RWPE2 (cell line): Measurements from ENCODE around the gene LINC01488.

Experiments used
- ATAC-seq: fragments of 200-7000 bp; cut with Tn5 transposase; 3 replicates; pipeline ENCODE4 v1.9.1; 2021; ENCODE audit warnings: low read depth
- DNase-seq: peaks from one replicate; pipeline ENCODE4 v3.0.0-alpha.2; 2020; ENCODE audit warnings: low spot score
- H3K27ac ChIP-seq: fragments of 450-650 bp; 2 replicates; pipeline ENCODE4 v1.5.1; 2017; ENCODE audit warnings: mild to moderate bottlenecking; ENCODE audit not compliant: poor library complexity, severe bottlenecking
- H3K27me3 ChIP-seq: fragments of 250-450 bp; sonication (Bioruptor Pico); 2 replicates; pipeline ENCODE4 v1.5.1; 2021; ENCODE audit warnings: mild to moderate bottlenecking, moderate library complexity; ENCODE audit not compliant: insufficient read depth, poor library complexity, severe bottlenecking
- H3K36me3 ChIP-seq: fragments of 250-450 bp; sonication (Bioruptor Pico); 2 replicates; pipeline ENCODE4 v1.5.1; 2020; ENCODE audit warnings: low read depth, mild to moderate bottlenecking, moderate library complexity
- H3K4me1 ChIP-seq: fragments of 250-450 bp; sonication (Bioruptor Pico); 2 replicates; pipeline ENCODE4 v1.5.1; 2021; ENCODE audit warnings: mild to moderate bottlenecking, moderate library complexity; ENCODE audit not compliant: insufficient read depth, poor library complexity, severe bottlenecking
- H3K4me3 ChIP-seq: fragments of 250-450 bp; sonication (Bioruptor Pico); 2 replicates; pipeline ENCODE4 v1.5.1; 2021; ENCODE audit warnings: mild to moderate bottlenecking, moderate library complexity; ENCODE audit not compliant: severe bottlenecking
- H3K9me3 ChIP-seq: fragments of 250-450 bp; sonication (Bioruptor Pico); 2 replicates; pipeline ENCODE4 v1.5.1; 2021; ENCODE audit warnings: mild to moderate bottlenecking, moderate library complexity; ENCODE audit not compliant: severe bottlenecking
- TF ChIP-seq, protein P1 (sequence below): fragments of 450-650 bp; IDR thresholded peaks from one replicate; pipeline ENCODE4 v1.5.1; 2017; ENCODE audit warnings: mild to moderate bottlenecking, moderate library complexity; ENCODE audit not compliant: poor library complexity, severe bottlenecking

Gene LINC01488

DNA sequence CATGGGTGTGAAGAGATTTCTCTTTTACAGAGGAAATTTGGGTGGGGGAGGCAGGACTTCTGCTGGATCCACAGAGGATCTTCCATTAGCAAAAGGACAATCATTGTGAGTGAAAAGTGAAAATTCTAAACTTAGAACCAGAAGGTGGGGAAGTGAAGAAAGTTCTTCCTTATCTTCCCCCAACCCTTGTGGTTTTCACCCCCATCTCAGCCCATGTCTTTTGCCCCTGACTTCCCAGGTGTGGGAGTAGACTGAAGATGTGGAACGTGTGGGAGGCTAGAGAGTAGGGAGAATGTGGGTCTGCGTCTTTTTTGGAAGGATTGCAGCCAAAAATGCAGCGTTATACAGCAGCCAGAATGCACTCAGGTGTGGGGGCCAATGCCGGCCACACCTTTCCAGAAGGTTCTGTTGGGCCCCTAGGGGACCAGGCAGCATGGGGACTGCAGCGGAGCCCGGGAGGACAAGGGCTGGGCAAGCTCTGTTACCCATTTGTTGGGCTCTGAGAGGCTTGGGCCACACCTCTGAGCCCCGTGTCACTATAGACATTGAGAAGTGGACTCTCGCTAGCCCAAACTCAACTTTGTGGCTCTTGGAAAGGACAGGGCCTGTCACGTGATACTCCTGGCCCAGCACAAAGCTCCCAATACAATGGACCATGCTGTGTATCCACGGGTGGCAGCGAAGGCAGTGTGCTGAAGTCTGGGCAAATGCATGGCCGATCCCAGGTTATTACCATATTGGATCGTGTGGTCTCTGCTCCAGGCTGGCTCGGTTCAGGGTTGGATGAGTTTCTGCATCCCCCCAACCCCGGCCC, 32.8 kb upstream of the LINC01488 start:
- Histone ChIP-seq H3K36me3 (no peaks in the 10 kb centered on the region), H3K4me3 (no peak overlapping the region), H3K4me1 (peaks cover 19% of the 10 kb centered on the region), H3K27ac (no peak overlapping the region), H3K27me3 (no peaks in the 10 kb centered on the region), H3K9me3 (no peaks in the 10 kb centered on the region)
- TF ChIP-seq, protein P1, sequence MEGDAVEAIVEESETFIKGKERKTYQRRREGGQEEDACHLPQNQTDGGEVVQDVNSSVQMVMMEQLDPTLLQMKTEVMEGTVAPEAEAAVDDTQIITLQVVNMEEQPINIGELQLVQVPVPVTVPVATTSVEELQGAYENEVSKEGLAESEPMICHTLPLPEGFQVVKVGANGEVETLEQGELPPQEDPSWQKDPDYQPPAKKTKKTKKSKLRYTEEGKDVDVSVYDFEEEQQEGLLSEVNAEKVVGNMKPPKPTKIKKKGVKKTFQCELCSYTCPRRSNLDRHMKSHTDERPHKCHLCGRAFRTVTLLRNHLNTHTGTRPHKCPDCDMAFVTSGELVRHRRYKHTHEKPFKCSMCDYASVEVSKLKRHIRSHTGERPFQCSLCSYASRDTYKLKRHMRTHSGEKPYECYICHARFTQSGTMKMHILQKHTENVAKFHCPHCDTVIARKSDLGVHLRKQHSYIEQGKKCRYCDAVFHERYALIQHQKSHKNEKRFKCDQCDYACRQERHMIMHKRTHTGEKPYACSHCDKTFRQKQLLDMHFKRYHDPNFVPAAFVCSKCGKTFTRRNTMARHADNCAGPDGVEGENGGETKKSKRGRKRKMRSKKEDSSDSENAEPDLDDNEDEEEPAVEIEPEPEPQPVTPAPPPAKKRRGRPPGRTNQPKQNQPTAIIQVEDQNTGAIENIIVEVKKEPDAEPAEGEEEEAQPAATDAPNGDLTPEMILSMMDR, result no peak
- DNase-seq, result no peak
- ATAC-seq, result no peak

DNA sequence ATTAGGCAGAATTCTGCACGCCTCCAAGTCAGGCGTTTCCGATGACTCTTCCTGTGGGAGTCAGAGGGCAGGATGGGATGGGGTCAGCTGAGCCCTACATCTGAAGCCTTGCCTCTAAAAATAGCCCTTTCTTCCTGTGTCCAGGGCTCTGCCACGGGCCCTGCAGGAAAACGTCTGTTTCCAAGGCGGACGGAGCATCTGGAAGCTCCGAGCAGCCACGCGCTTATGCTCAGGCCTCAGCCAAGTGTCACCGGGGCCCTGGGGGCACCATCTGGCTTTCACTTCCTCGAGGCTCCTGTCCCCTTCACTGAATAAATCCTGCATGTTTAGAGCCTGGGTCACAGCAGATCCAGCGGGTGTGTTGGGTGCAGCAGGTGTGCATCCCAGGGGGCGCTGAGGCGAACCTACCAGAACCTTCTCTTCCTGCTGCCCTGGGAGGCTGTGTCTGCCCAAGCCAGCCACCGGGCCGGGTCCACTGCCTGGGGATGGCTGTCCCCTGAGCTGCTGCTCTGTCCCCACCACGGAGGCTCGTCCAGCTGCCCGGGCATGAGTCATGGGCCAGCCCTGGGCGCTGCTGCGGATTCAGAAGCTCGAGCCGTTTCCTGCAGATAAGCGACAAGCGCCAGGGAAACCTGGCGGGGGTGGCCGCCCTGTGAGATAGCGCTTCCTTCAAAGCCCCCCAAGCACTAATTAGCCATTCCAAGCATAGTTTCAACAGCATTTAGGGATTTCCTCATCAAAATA, 32.0 kb upstream of the LINC01488 start:
- no peaks in the 10 kb centered on the region for H3K36me3 ChIP-seq
- TF ChIP-seq, protein P1, result no peak
- H3K27ac ChIP-seq, result no peak overlapping the region
- H3K4me1 ChIP-seq, result peaks cover 11% of the 10 kb centered on the region
- H3K9me3 ChIP-seq, result no peaks in the 10 kb centered on the region
- no peaks in the 10 kb centered on the region for H3K27me3 ChIP-seq
- ATAC-seq (no peak), DNase-seq (no peak)
- no peak overlapping the region for H3K4me3 ChIP-seq

DNA sequence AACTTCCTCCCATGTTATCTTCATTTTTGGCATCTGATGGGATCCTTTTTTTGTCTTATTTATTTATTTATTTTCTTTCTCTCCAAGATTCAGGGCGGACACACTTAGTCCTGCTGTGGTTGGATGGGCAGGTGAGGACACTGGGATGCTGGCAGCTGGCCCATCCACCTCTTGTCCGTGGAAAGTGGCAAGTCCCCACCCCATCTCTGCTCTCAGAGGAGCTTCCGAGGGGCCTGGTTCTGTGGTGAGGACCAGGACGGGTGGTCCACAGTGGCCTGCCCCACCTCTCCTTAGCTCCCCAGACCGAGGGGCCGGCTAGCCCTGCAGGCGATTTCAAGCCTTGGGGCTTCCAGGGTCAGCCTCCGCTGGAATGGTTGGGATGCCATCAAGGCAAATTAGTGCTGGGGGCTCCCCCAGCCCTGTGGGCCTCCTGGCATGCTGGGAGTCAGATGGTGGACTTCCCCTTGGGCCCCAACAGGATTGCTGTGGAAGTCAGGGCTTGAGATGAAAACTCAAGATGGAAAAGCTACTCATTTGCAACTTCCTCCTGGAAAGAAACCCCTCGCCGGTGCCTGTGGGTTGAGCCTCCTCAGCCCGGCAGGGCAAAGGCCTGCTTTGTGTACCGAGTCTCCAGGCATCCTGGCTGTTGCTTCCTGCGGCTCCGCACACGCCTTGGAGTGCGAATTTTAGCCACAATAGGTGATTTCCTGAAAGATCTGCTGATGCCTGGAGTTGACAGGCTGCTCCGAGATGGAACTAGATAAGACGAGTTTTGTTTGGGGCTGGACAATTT, 31.2 kb upstream of the LINC01488 start:
- H3K36me3 ChIP-seq, result no peaks in the 10 kb centered on the region
- no peaks in the 10 kb centered on the region for H3K9me3 ChIP-seq
- no peak overlapping the region for H3K4me3 ChIP-seq
- ATAC-seq (no peak), DNase-seq (no peak)
- H3K27me3 ChIP-seq, result no peaks in the 10 kb centered on the region
- H3K4me1 ChIP-seq, result peaks cover 6% of the 10 kb centered on the region
- TF ChIP-seq, protein P1, result no peak
- H3K27ac ChIP-seq, result no peak overlapping the region

DNA sequence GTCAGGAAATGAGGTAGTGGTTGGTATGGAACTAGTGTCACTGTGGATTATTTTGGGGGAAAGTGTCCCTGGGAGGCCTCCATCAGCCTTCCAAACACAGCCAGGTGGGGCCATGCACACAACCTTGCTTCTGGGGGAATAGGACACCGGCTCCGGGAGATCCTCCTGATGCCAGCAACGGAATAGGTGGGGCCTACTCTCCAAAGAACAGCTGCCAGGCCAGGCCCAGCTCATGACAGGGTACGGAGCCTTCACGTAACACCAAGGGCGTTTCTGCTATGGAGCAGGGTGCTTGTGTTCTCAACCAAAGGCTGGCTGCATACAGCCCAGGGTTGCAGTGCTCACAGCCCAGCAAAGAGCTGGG, 30.6 kb upstream of the LINC01488 start:
- Histone ChIP-seq H3K9me3 (no peaks in the 10 kb centered on the region), H3K27me3 (no peaks in the 10 kb centered on the region), H3K36me3 (no peaks in the 10 kb centered on the region), H3K4me3 (no peak overlapping the region), H3K27ac (no peak overlapping the region), H3K4me1 (peaks cover 6% of the 10 kb centered on the region)
- no peak for DNase-seq
- TF ChIP-seq, protein P1, result no peak
- ATAC-seq, result no peak
